ENCODE measurements around the gene SNRPF.
A peak's percentile ranks its signal among the peaks of the same experiment; 100 is the strongest.

The SNRPF gene

GRCh38 chr12:95848575-95849388 lies 10.0 kb upstream of the SNRPF start:
- Histone ChIP-seq H3K36me3 (ENCODE audit: control insufficient read depth, insufficient read depth, low read length) (no peaks in the 10 kb centered on the region), H3K4me3 (ENCODE audit: low read depth, low read length) (no peak overlapping the region), H3K27ac (no peak overlapping the region), H3K4me2 (ENCODE audit: low read length) (no peak overlapping the region), H2AFZ (peak overlapping the region; percentile 5), H3K79me2 (no peaks in the 10 kb centered on the region), H3K9ac (no peak overlapping the region), H3K9me3 (ENCODE audit: control insufficient read depth, low read length) (no peaks in the 10 kb centered on the region), H3K4me1 (no peaks in the 10 kb centered on the region), H3K27me3 (ENCODE audit: control insufficient read depth, insufficient read depth, low read length) (no peaks in the 10 kb centered on the region)
- TF ChIP-seq CTCF (IDR thresholded peaks at IDR 0.05), result no peak

- no peak for TF ChIP-seq CTCF (IDR thresholded peaks at IDR 0.05)
- H3K79me2 ChIP-seq, result no peaks in the 10 kb centered on the region
- H3K9me3 ChIP-seq (ENCODE audit: control insufficient read depth, low read length), result no peaks in the 10 kb centered on the region
- no peaks in the 10 kb centered on the region for H3K36me3 ChIP-seq (ENCODE audit: control insufficient read depth, insufficient read depth, low read length)
- no peak overlapping the region for H3K27ac ChIP-seq
- no peaks in the 10 kb centered on the region for H3K27me3 ChIP-seq (ENCODE audit: control insufficient read depth, insufficient read depth, low read length)
- H3K9ac ChIP-seq, result no peak overlapping the region
- no peak overlapping the region for H2AFZ ChIP-seq
- H3K4me2 ChIP-seq (ENCODE audit: low read length), result no peak overlapping the region
- no peak overlapping the region for H3K4me3 ChIP-seq (ENCODE audit: low read depth, low read length)
- no peaks in the 10 kb centered on the region for H3K4me1 ChIP-seq
These were observed 7.1 kb upstream of the SNRPF start for GRCh38 chr12:95851606-95852005.

DNA sequence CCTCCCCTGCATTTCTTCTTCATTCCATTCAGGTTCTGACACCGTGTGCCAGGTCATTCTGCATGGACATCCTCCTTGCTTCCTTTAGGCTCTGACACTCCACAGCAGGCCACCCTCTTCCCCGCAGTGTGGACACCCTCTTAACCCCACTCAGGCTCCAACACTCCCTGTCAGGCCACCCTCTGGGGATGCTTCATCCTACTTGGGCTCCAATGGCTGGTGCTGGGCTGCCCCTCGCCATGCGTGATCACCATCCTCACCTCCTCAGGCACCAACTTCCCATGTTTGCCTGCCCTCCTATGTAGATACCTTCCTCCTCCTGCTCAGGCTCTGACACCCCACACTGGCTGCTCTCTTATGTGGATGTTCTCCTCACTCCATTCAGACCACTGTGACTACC lies 6.6 kb upstream of the SNRPF start:
- H3K27me3 ChIP-seq (ENCODE audit: control insufficient read depth, insufficient read depth, low read length), result no peaks in the 10 kb centered on the region
- no peaks in the 10 kb centered on the region for H3K79me2 ChIP-seq
- no peak overlapping the region for H3K27ac ChIP-seq

GRCh38 chr12:95857156-95857555 lies 1.6 kb upstream of the SNRPF start:
- Histone ChIP-seq H3K9me3 (ENCODE audit: control insufficient read depth, low read length) (no peaks in the 10 kb centered on the region), H3K27ac (no peak overlapping the region), H3K4me2 (ENCODE audit: low read length) (no peak overlapping the region), H3K27me3 (ENCODE audit: control insufficient read depth, insufficient read depth, low read length) (no peaks in the 10 kb centered on the region), H3K4me1 (peaks cover 6% of the 10 kb centered on the region), H3K36me3 (ENCODE audit: control insufficient read depth, insufficient read depth, low read length) (no peaks in the 10 kb centered on the region), H3K9ac (no peak overlapping the region), H3K79me2 (peaks cover 11% of the 10 kb centered on the region), H3K4me3 (ENCODE audit: low read depth, low read length) (no peak overlapping the region), H2AFZ (no peak overlapping the region)
- no peak for TF ChIP-seq CTCF (IDR thresholded peaks at IDR 0.05)

More for the DNA sequence above, 6.6 kb upstream of the SNRPF start:
- TF ChIP-seq CTCF (IDR thresholded peaks at IDR 0.05), result no peak
- no peaks in the 10 kb centered on the region for H3K9me3 ChIP-seq (ENCODE audit: control insufficient read depth, low read length)
- no peaks in the 10 kb centered on the region for H3K36me3 ChIP-seq (ENCODE audit: control insufficient read depth, insufficient read depth, low read length)
- H2AFZ ChIP-seq, result no peak overlapping the region
- H3K4me1 ChIP-seq, result no peaks in the 10 kb centered on the region
- H3K4me3 ChIP-seq (ENCODE audit: low read depth, low read length), result no peak overlapping the region
- H3K4me2 ChIP-seq (ENCODE audit: low read length), result no peak overlapping the region
- H3K9ac ChIP-seq, result no peak overlapping the region

- Histone ChIP-seq H3K9me3 (ENCODE audit: control insufficient read depth, low read length) (no peaks in the 10 kb centered on the region), H3K36me3 (ENCODE audit: control insufficient read depth, insufficient read depth, low read length) (no peaks in the 10 kb centered on the region), H3K4me1 (peaks cover 6% of the 10 kb centered on the region), H3K4me2 (ENCODE audit: low read length) (no peak overlapping the region), H3K4me3 (ENCODE audit: low read depth, low read length) (peak overlapping the region; percentile 86), H3K9ac (no peak overlapping the region), H3K79me2 (peaks cover 14% of the 10 kb centered on the region), H3K27ac (no peak overlapping the region), H3K27me3 (ENCODE audit: control insufficient read depth, insufficient read depth, low read length) (no peaks in the 10 kb centered on the region), H2AFZ (peak overlapping the region; percentile 97)
- no peak for TF ChIP-seq CTCF (IDR thresholded peaks at IDR 0.05)
These were observed 953 bp upstream of the SNRPF start for GRCh38 chr12:95857799-95858198.

All from parathyroid adenoma (tissue), 2 donors.